Hepatocyte (in vitro differentiated cells): ENCODE data around the gene IFT172. TPM values are rescaled to one million over a fixed set of nuclear protein-coding genes. Genes with fewer than 3 reads are reported as not detected.

ENCODE experiments used
- DNase-seq: peaks from one replicate; pipeline ENCODE4 v3.0.0-alpha.2; 2016; ENCODE audit warnings: low spot score
- H2AFZ ChIP-seq: fragments of 200-600 bp; sonication (generic); 2 replicates; pipeline ENCODE4 v1.6.0; 2016; ENCODE audit warnings: antibody characterized with exemption, mild to moderate bottlenecking
- H3K27ac ChIP-seq: fragments of 200-600 bp; sonication (generic); 2 replicates; pipeline ENCODE4 v1.5.1; 2016; ENCODE audit warnings: mild to moderate bottlenecking
- H3K27me3 ChIP-seq: fragments of 200-600 bp; sonication (generic); 2 replicates; pipeline ENCODE4 v1.6.1; 2016
- H3K36me3 ChIP-seq: fragments of 200-600 bp; sonication (generic); replicated peaks from 2 replicates; pipeline ENCODE4 v1.5.1; 2016; ENCODE audit warnings: low read depth; ENCODE audit not compliant: insufficient read depth
- H3K4me1 ChIP-seq: fragments of 200-600 bp; sonication (generic); 2 replicates; pipeline ENCODE4 v1.5.1; 2016; ENCODE audit warnings: mild to moderate bottlenecking, moderate library complexity; ENCODE audit not compliant: insufficient read depth
- H3K4me2 ChIP-seq: fragments of 200-600 bp; sonication (generic); 2 replicates; pipeline ENCODE4 v1.6.0; 2016
- H3K4me3 ChIP-seq: fragments of 200-600 bp; sonication (generic); 2 replicates; pipeline ENCODE4 v1.5.1; 2016; ENCODE audit warnings: mild to moderate bottlenecking
- H3K79me2 ChIP-seq: fragments of 200-600 bp; sonication (generic); 2 replicates; pipeline ENCODE4 v1.6.0; 2017; ENCODE audit warnings: mild to moderate bottlenecking
- H3K9me2 ChIP-seq: fragments of 200-600 bp; sonication (generic); replicated peaks from 2 replicates; pipeline ENCODE4 v1.6.0; 2017; ENCODE audit warnings: mild to moderate bottlenecking; ENCODE audit not compliant: insufficient read depth
- H3K9me3 ChIP-seq: fragments of 200-600 bp; sonication (generic); 2 replicates; pipeline ENCODE4 v1.5.1; 2016; ENCODE audit warnings: low read depth, mild to moderate bottlenecking
- H4K20me1 ChIP-seq: fragments of 200-600 bp; sonication (generic); 2 replicates; pipeline ENCODE4 v1.6.0; 2016; ENCODE audit warnings: mild to moderate bottlenecking; ENCODE audit not compliant: insufficient read depth, poor library complexity, severe bottlenecking
- CTCF ChIP-seq: fragments of 200-600 bp; sonication (generic); IDR thresholded peaks from 2 replicates; pipeline ENCODE4 v1.5.1; 2016; ENCODE audit warnings: antibody characterized with exemption, mild to moderate bottlenecking; ENCODE audit not compliant: poor library complexity
- EZH2 ChIP-seq: fragments of 200-600 bp; sonication (generic); IDR thresholded peaks from 2 replicates; pipeline ENCODE4 v1.6.1; 2016; ENCODE audit warnings: antibody characterized with exemption, mild to moderate bottlenecking, borderline replicate concordance
- EZH2phosphoT487 ChIP-seq: fragments of 200-600 bp; sonication (generic); IDR thresholded peaks from one replicate; pipeline ENCODE4 v1.6.1; 2018; ENCODE audit warnings: antibody characterized with exemption, mild to moderate bottlenecking, low read depth, moderate library complexity; ENCODE audit not compliant: unreplicated experiment, severe bottlenecking
- WGBS: methylation state at CpG from one replicate; pipeline ENCODE4 v1.1.6; 2016; ENCODE audit warnings: low lambda C conversion rate; ENCODE audit errors: missing lambda C conversion rate; 5-methylcytosine and 5-hydroxymethylcytosine counted together
- polyA plus RNA-seq: library from polyadenylated mRNA; unstranded; fragments of >200 nt; fragmentation: Nextera tagmentation; extraction: Ambion mirVana; gene quantifications from 2 replicates; pipeline ENCODE4 v1.2.1, GENCODE V29; 2016
- total RNA-seq: library from RNA; depleted of rRNA; stranded (reverse); fragments of >200 nt; gene quantifications from 2 replicates; pipeline ENCODE4 v1.2.3, GENCODE V29; 2014

IFT172 gene
- total and polyA plus RNA-seq, 2 experiments from 2014 or later, result 13.0 to 13.3 TPM

GRCh38 chr2:27498975-27499374 lies 9.4 kb upstream of the IFT172 start:
- Histone ChIP-seq H3K79me2 (no peaks in the 10 kb centered on the region), H3K4me3 (no peak overlapping the region), H3K4me2 (no peak overlapping the region), H3K9me2 (no peaks in the 10 kb centered on the region), H4K20me1 (no peaks in the 10 kb centered on the region), H3K36me3 (no peaks in the 10 kb centered on the region), H3K9me3 (no peaks in the 10 kb centered on the region), H3K4me1 (peaks cover 5% of the 10 kb centered on the region), H2AFZ (no peak overlapping the region), H3K27me3 (no peaks in the 10 kb centered on the region), H3K27ac (no peak overlapping the region)
- no peak for TF ChIP-seq EZH2phosphoT487
- no peak for TF ChIP-seq CTCF
- no peak for TF ChIP-seq EZH2
- WGBS, result 90% methylated on average over 3 of the region's 3 CpGs
- no peak for DNase-seq

GRCh38 chr2:27497288-27497627 lies 7.7 kb upstream of the IFT172 start:
- Histone ChIP-seq H2AFZ (no peak overlapping the region), H3K27me3 (no peaks in the 10 kb centered on the region), H3K36me3 (no peaks in the 10 kb centered on the region), H3K4me1 (peaks cover 5% of the 10 kb centered on the region), H3K79me2 (no peaks in the 10 kb centered on the region), H4K20me1 (no peaks in the 10 kb centered on the region), H3K9me3 (no peaks in the 10 kb centered on the region), H3K9me2 (no peaks in the 10 kb centered on the region), H3K4me2 (peak overlapping the region; percentile 25), H3K27ac (peak overlapping the region; percentile 64), H3K4me3 (no peak overlapping the region)
- no peak for TF ChIP-seq CTCF
- TF ChIP-seq EZH2, result no peak
- no peak for TF ChIP-seq EZH2phosphoT487
- no peak for DNase-seq
- WGBS, result 86% methylated on average over 4 of the region's 4 CpGs

GRCh38 chr2:27496357-27497287 lies 7.1 kb upstream of the IFT172 start, which contains the start of gene GCKR:
Gene GCKR (plus strand): TSS chr2:27496839. CDS start chr2:27496905, 66 bp downstream.
- Histone ChIP-seq H3K9me3 (no peaks in the 10 kb centered on the region), H3K79me2 (no peaks in the 10 kb centered on the region), H3K27me3 (no peaks in the 10 kb centered on the region), H3K27ac (peak within 1 kb of the TSS; percentile 64), H3K4me1 (peaks cover 5% of the 10 kb centered on the region), H2AFZ (no peak within 1 kb of the TSS), H3K4me2 (peak within 1 kb of the TSS; percentile 98), H3K4me3 (no peak within 1 kb of the TSS), H3K36me3 (no peaks in the 10 kb centered on the region), H3K9me2 (no peaks in the 10 kb centered on the region), H4K20me1 (no peaks in the 10 kb centered on the region)
- 74% methylated on average over 12 of the region's 12 CpGs for WGBS
- no peak for TF ChIP-seq EZH2
- DNase-seq, result peak; percentile 68

- no peaks in the 10 kb centered on the region for H3K79me2 ChIP-seq
- H2AFZ ChIP-seq, result no peak overlapping the region
- H3K4me2 ChIP-seq, result peak overlapping the region; percentile 98
- H3K36me3 ChIP-seq, result no peaks in the 10 kb centered on the region
- H3K9me3 ChIP-seq, result no peaks in the 10 kb centered on the region
- H3K9me2 ChIP-seq, result no peaks in the 10 kb centered on the region
- peak overlapping the region; percentile 64 for H3K27ac ChIP-seq
- no peak for DNase-seq
- H3K4me1 ChIP-seq, result peaks cover 5% of the 10 kb centered on the region
- H4K20me1 ChIP-seq, result no peaks in the 10 kb centered on the region
- no peak overlapping the region for H3K4me3 ChIP-seq
- TF ChIP-seq EZH2phosphoT487 (no peak), EZH2 (no peak), CTCF (no peak)
- WGBS, result 78% methylated on average over 4 of the region's 4 CpGs
- H3K27me3 ChIP-seq, result no peaks in the 10 kb centered on the region
Observed at GRCh38 chr2:27495840-27496356, 6.4 kb upstream of the IFT172 start.
